ENCODE data around the gene KCNH5. TPM values are rescaled to one million over a fixed set of nuclear protein-coding genes. Genes with fewer than 3 reads are reported as not detected.

KCNH5 gene
- total RNA-seq, 1 experiment from 2014 or later = 1.4 TPM

DNA sequence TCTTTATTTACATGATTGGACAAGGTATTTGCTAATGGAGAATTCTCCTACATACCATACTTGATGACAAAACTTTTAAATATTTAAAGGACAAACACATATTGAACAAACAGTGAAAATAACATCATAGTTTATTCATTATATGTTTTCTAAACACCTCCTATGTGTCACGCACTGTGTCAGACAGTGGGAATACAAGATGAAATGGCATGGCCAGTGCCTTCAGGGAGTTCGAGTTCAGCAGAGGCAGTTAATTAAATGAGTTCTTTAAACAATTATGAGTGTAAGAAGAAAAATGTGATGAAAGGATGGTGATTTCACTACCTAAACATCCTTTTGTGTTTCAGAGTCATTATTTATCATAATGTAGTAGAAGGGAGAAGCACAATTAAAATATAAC lies 159.8 kb downstream of the KCNH5 start:
- Mint-ChIP-seq H3K4me1 (peaks cover 16% of the 10 kb centered on the region), H3K27ac (no peak overlapping the region), H3K4me3 (no peak overlapping the region), H3K27me3 (ENCODE audit: low read depth) (no peaks in the 10 kb centered on the region), H3K9me3 (no peaks in the 10 kb centered on the region), H3K36me3 (no peaks in the 10 kb centered on the region)
- ATAC-seq (no peak), DNase-seq (ENCODE audit: low spot score) (no peak)
- ChIA-PET CTCF (no interaction called here), POLR2A (no interaction called here)
- no peak for TF ChIP-seq FOXJ3 (CRISPR knock-in tag; IDR thresholded peaks at IDR 0.05; ENCODE audit: borderline replicate concordance)
- TF ChIP-seq ZNF532 (CRISPR knock-in tag; IDR thresholded peaks at IDR 0.05; ENCODE audit: borderline replicate concordance) = no peak
- TF ChIP-seq RELA (CRISPR knock-in tag; IDR thresholded peaks at IDR 0.05; ENCODE audit: borderline replicate concordance) = no peak
- no peak for TF ChIP-seq FOXP4 (CRISPR knock-in tag; IDR thresholded peaks at IDR 0.05)
- TF ChIP-seq GABPB1 (CRISPR knock-in tag; IDR thresholded peaks at IDR 0.05) = no peak
- no peak for TF ChIP-seq ATF6 (CRISPR knock-in tag; IDR thresholded peaks at IDR 0.05)
- TF ChIP-seq HMGA2 (CRISPR knock-in tag; IDR thresholded peaks at IDR 0.05) = no peak
- TF ChIP-seq TP53 (CRISPR knock-in tag; IDR thresholded peaks at IDR 0.05) = no peak
- TF ChIP-seq RORB (CRISPR knock-in tag; IDR thresholded peaks at IDR 0.05) = no peak

DNA sequence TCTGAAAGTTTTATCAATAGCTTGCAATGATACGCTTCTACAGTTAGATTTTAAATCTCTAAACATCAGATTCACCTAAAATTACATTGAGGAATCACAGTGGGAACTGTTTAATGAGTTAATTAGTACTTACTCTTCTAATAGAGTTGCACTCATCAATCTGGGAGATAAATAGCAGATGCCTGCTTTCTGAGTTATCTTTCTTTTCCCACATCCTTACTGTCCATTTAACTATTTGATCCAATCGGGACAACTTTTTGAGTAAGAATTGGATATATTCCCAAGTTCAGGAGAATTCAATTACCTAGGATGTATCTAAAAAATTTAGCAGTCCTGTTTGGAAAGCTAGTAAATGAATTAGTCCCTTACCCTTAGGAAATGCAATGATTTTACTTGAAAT lies 162.3 kb downstream of the KCNH5 start:
- no peaks in the 10 kb centered on the region for H3K27me3 Mint-ChIP-seq (ENCODE audit: low read depth)
- no peaks in the 10 kb centered on the region for H3K36me3 Mint-ChIP-seq
- H3K4me1 Mint-ChIP-seq = no peaks in the 10 kb centered on the region
- H3K9me3 Mint-ChIP-seq = no peaks in the 10 kb centered on the region
- POLR2A ChIA-PET = no interaction called here
- no peak overlapping the region for H3K27ac Mint-ChIP-seq
- CTCF ChIA-PET = no interaction called here
- H3K4me3 Mint-ChIP-seq = no peak overlapping the region
- DNase-seq (ENCODE audit: low spot score) (no peak), ATAC-seq (no peak)
- TF ChIP-seq ZNF512 (CRISPR knock-in tag; IDR thresholded peaks at IDR 0.05; ENCODE audit: borderline replicate concordance) (no peak), ARID4B (CRISPR knock-in tag; IDR thresholded peaks at IDR 0.05; ENCODE audit: borderline replicate concordance) (no peak), IRF2 (CRISPR knock-in tag; IDR thresholded peaks at IDR 0.05; ENCODE audit: borderline replicate concordance, low read depth) (no peak)
